ENCODE measurements around the gene LYSMD1. TPM values are rescaled to one million over a fixed set of nuclear protein-coding genes. Genes with fewer than 3 reads are reported as not detected.

LYSMD1 gene
- total RNA-seq, 1 experiment from 2014 or later: 6.7 TPM

DNA sequence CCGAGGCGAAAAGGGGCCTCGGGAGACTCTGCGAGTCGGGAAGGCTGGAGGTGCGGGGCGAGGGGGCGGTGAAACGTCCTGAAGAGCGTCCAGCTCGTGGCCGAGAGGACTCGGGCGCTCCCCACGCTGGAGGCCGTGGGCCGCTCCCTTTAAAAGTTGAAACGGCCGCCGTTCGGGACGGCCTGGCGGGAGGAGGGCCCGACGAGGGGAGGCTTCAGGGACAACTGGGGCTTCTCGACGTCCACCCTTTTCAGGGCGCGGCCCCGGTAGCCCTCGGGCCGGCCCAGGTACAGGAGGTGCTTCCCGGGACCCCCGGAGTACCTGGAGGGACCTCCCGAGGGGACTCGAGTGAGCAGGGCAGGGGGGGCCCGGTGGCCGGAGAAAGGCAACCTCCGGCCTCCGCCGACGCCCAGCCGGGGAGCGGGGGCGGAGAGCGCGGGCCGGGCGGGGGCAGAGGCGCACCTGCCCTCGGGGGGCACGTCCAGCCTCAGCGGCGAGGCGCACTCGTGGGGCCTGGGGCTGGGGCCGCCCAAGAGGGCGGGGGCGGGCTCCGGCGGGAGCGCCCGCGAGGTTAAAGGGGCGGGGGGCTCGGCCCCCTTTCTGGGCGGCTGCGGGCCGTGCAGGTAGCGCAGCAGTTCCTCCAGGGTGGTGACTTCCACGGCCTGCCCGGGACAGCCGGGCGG, 33.2 kb downstream of the LYSMD1 start:
- Mint-ChIP-seq H3K4me1 (peaks cover 14 to 25% of the 10 kb centered on the region in 2 experiments), H3K27ac (no peak overlapping the region), H3K36me3 (ENCODE audit: insufficient read depth in 1 of 3, low read depth in 3 of 3) (peaks cover 12 to 35% (median 30%) of the 10 kb centered on the region in 3 experiments), H3K4me3 (peak overlapping the region; percentile 62 to 76), H3K27me3 (ENCODE audit: low read depth) (peaks cover 12% of the 10 kb centered on the region), H3K9me3 (no peaks in the 10 kb centered on the region)
- Histone ChIP-seq H3K79me1 (ENCODE audit: insufficient read depth, low read depth, low read length, poor library complexity, severe bottlenecking) (no peaks in the 10 kb centered on the region), H3K56ac (ENCODE audit: insufficient read length, low read depth, low read length) (no peak overlapping the region), H3K79me2 (ENCODE audit: insufficient read depth, low read length) (no peaks in the 10 kb centered on the region), H2BK20ac (ENCODE audit: low read depth, low read length, poor library complexity, severe bottlenecking) (no peak overlapping the region), H3K23ac (ENCODE audit: insufficient read length, low read depth, low read length) (no peak overlapping the region), H3K27me3 (ENCODE audit: insufficient read depth, low read length) (no peaks in the 10 kb centered on the region; the same call in 1 of the 2 replicates), H2BK15ac (ENCODE audit: low read depth, low read length) (no peak overlapping the region), H2AK5ac (ENCODE audit: insufficient read length, low read length) (no peak overlapping the region), H3K27ac (ENCODE audit: insufficient read length, low read depth, low read length) (no peak overlapping the region), H4K8ac (replicated peaks; ENCODE audit: insufficient read length, low read depth, low read length) (no peak overlapping the region), H3K4me2 (ENCODE audit: insufficient read depth, insufficient read length, low read length) (peak overlapping the region; percentile 53), H4K91ac (ENCODE audit: insufficient read length, low read depth, low read length) (no peak overlapping the region), H3K14ac (ENCODE audit: insufficient read depth, low read length) (0 out of 2 replicates have a peak overlapping the region, but pooled peaks have one; percentile 51), H2AFZ (ENCODE audit: low read length) (no peak overlapping the region), H4K20me1 (ENCODE audit: control insufficient read depth, insufficient read depth, insufficient read length) (no peaks in the 10 kb centered on the region), H2BK12ac (ENCODE audit: insufficient read length, low read depth, low read length) (no peak overlapping the region), H2BK5ac (ENCODE audit: insufficient read length, low read length) (no peak overlapping the region), H3K4ac (ENCODE audit: low read depth, low read length) (no peak overlapping the region), H3K4me1 (ENCODE audit: insufficient read depth, low read length) (no peaks in the 10 kb centered on the region), H3K9ac (ENCODE audit: extremely low read depth, insufficient read length, low read length) (no peak overlapping the region), H3K18ac (ENCODE audit: insufficient read length, low read depth, low read length) (no peak overlapping the region), H3T11ph (ENCODE audit: low read length) (no peak overlapping the region), H3K23me2 (ENCODE audit: insufficient read length, low read depth, low read length, poor library complexity, severe bottlenecking) (peaks cover 15% of the 10 kb centered on the region), H2BK120ac (ENCODE audit: low read depth, low read length, poor library complexity, severe bottlenecking) (no peak overlapping the region), H3K9me3 (ENCODE audit: control insufficient read depth, low read depth, low read length) (no peaks in the 10 kb centered on the region), H4K5ac (ENCODE audit: insufficient read length, low read depth, low read length) (no peak overlapping the region)
- no peak for DNase-seq
- TF ChIP-seq, protein P1, sequence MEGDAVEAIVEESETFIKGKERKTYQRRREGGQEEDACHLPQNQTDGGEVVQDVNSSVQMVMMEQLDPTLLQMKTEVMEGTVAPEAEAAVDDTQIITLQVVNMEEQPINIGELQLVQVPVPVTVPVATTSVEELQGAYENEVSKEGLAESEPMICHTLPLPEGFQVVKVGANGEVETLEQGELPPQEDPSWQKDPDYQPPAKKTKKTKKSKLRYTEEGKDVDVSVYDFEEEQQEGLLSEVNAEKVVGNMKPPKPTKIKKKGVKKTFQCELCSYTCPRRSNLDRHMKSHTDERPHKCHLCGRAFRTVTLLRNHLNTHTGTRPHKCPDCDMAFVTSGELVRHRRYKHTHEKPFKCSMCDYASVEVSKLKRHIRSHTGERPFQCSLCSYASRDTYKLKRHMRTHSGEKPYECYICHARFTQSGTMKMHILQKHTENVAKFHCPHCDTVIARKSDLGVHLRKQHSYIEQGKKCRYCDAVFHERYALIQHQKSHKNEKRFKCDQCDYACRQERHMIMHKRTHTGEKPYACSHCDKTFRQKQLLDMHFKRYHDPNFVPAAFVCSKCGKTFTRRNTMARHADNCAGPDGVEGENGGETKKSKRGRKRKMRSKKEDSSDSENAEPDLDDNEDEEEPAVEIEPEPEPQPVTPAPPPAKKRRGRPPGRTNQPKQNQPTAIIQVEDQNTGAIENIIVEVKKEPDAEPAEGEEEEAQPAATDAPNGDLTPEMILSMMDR (conservative IDR thresholded peaks at IDR 0.05): no peak
- no CpG with 5 or more reads among the region's 74 CpGs for WGBS (ENCODE audit: extremely low coverage, insufficient read length, low lambda C conversion rate)

Measured in H9 (cell line).